Stimulated activated CD4-positive, alpha-beta T cell treated with anti-CD3 and anti-CD28 coated beads, Interleukin-4, amount 100 ng/mL, for 1 hour (primary cell): ENCODE measurements around the gene LKAAEAR1.

Experiments used
- DNase-seq: peaks from one replicate; pipeline ENCODE4 v3.0.0-alpha.2; 2020

The LKAAEAR1 gene

GRCh38 chr20:64033981-64034493 lies 50.2 kb downstream of the LKAAEAR1 start:
- no peak for DNase-seq
